Stimulated activated CD4-positive, alpha-beta T cell treated with anti-CD3 and anti-CD28 coated beads, TNF-alpha, amount 100 ng/mL, for 1 hour (primary cell): Measurements from ENCODE around the gene IARS1.

Experiments
- DNase-seq, 3 donors: peaks; one replicate each; pipeline ENCODE4 v3.0.0-alpha.2; 2020; ENCODE audit warnings: low read depth in 3 of 3, low spot score in 1 of 3

Gene IARS1

DNA sequence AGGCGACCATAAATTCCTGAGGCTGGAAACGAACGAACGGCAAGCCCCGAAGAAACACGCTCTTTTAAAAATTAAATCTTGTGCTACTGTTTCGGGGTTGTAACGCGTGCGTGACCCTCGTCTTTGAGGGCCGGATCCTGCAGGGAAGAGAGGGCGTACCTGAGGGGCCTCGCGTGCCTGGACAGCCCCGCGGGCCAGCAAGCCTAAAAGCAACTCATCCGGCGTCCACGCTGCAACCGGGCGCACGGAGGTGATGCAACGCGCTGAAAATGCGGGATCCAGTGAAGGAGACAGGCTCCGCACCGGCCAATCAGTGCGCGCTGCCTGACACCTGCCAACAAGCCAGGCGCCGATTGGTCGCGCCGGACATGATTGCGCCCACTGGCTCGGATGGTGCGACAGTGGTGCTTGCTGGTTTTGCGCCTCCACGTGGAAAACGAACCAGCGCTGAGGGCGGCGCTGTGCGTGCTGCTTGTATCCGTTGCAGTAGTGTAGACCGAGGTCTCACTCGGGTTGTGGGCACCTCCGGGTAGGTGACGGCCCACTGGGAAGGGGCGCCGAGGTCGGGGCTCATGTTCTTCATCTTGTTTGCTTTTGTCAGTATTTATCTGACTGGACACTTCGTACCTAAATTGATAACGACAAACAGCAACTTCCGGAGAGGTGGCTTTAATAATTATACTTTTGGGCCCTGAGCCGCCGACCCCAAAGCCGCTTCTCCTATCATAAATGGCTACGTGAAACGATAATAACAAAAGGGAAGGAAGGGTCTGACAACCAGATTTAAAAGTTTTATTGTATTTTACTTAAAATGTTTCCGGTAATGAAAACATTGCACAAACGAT is at the start of gene IARS1:
TSS of gene IARS1 (minus strand) at position 246 of the 845 bp plus-strand sequence. CDS start 4,278 bp downstream, outside the sequence.
- DNase-seq = peak; percentile 99 to 100 (median 100)

- DNase-seq = no peak
Measured at GRCh38 chr9:92342825-92343488, 49.5 kb upstream of the IARS1 start.

DNA sequence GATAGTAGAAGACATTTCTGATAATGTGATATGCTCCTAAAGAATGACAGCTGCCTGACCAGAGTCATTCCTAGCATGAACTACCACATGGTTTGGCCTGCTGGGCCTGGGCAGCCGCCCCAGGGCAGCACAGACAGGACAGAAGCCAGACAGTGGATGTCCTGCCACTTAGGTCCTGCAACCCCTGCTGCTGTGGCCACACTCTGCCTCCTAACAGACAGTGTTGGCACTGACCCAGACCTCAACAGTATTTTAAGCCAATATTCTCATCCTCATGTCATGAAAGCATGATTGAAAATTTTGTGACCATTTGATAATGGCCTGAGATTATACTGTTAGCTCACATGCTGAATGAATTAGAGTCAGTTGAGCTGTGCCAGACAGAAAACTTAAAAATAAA is 48.1 kb upstream of the IARS1 start:
- DNase-seq = no peak

- no peak for DNase-seq
Measured at GRCh38 chr9:92333282-92333634, 39.8 kb upstream of the IARS1 start.

DNA sequence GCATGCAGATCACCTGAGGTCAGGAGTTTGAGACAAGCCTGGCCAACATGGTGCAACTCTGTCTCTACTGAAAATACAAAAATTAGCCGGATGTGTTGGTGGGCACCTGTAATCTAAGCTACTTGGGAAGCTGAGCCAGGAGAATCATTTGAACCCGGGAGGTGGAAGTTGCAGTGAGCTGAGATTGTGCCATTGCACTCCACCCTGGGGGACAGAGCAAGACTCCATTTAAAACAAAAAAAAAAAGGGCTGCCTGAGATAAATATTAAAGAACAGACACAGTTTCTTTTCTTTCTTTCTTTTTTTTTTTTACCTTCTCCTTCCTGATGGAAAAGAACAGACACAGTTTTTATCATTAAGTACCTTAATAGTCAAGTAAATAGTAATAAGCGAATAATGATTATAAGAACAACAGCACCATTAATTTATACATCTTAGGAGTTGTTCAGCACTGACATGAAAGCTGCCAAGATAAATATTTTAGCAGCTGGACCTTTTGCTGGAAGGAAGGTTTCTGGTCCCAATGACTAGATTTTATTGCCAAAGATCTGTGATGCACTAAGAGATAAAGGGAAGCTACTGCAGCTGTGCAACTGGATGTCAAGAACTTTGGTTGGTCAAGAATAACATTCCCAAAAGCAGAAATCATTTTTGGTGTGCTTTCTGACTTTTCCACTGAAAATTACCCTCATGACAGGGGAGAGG is 39.2 kb upstream of the IARS1 start:
- no peak for DNase-seq

DNA sequence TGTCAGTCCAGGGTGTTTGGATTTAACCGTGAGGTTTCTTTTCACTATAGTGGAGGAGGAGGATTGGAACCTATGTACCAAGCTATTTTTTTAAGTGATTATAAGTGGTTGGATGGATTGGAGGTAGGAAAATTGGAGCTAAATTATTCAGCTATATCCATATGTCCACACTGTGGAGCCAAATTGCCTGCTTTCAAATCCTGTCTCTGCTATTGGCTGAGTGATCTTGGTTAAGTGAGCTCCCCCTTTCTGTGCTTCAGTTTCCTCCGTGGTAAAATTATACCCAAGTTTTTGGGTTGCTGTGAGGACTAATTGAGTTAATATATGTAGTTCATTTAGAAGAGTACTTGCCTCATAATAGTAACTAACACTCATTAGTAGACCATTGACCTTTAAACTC is 34.7 kb upstream of the IARS1 start:
- no peak for DNase-seq

DNA sequence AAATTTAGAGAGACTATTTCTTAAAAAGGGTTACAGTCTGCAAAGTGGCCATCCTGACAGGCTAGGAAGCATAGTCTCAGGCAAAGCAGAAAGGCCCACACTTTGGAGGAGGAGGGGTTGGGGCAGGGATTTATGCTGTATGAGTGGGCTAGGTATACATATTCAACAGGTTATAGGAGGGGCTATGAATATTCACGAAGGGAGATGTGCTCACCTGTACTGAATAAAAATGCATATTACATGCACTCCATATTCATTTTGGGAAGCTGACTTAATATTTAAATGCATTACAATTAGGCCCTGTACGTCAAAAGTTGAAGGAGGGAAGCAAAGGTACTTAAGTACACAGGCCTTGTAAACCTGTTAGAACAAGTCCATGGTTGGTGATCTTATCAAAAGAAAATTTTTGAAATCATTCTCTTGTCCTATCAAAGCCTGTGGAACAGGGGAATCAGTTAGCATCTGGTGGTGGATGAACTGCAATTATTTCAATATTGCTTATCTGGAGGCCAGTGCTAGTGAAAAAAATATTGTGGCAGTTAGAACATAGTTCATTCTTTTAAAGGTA is 33.9 kb upstream of the IARS1 start:
- DNase-seq = no peak

DNA sequence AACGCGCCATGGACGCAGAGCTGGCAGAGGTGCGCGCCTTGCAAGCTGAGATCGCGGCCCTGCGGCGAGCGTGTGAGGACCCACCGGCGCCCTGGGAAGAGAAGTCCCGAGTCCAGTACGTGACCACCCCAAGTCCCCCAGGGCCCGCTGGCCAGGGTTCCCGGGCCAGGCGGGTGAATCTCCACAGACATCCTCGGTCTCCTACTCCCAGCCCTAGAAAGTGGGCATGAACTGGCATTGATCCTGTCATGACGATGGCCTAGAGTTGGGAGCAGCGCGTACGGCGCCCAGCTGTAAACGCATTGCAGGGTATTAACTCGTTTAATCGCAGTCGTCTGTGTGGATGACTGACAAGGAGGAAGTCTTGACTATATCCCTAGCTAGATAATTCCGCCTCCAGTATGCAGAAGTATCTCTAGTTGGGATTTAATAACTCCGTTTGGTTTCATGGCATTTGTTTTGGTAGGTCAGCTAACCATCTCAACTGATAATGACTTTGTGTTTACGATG is 32.5 kb upstream of the IARS1 start:
- DNase-seq = no peak

- DNase-seq = peak; percentile 53 to 60 (median 55)
Measured at GRCh38 chr9:92325269-92325990, 31.9 kb upstream of the IARS1 start, which contains the start of the genes CENPP and NOL8. CENPP (plus strand) TSS chr9:92325953. NOL8 (minus strand) TSS chr9:92325350; CDS start chr9:92324161, 1,189 bp downstream.

DNA sequence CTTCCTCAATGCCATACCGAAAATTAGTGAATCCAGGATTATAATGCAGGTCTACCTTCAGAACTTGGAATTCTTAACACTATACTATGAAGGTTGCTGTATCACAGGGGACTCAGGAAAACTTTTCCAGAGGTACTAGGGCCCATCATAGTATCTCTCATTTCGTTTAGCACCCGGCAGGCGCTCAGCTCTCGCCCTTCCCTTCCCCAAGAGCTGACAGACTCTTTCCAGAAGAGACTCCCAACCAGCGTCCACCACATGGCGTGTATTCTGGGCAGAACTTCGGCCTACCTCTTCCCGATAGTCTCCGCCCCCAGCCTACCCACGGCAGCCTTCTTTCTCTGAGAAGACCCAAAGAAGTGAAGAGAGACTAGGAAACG is 31.4 kb upstream of the IARS1 start:
- no peak for DNase-seq

DNA sequence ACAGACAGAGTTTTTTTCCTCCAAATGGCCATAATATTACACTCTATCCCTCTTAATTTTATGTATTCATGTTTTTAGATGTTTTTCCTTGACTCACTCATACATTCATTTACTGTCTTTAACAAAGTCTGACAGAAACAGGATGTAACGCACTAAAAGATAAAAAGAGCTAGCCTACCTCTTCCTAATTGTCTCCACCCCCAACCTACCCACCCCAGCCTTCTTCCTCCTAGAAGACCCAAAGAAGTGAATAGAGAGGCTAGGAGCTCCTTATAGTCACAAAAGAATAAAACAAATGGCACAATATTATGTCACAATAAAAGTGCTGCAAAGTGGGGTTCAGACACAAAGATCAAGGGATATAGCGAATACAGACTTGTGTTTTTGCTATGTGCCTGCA is 30.9 kb upstream of the IARS1 start:
- no peak for DNase-seq

DNA sequence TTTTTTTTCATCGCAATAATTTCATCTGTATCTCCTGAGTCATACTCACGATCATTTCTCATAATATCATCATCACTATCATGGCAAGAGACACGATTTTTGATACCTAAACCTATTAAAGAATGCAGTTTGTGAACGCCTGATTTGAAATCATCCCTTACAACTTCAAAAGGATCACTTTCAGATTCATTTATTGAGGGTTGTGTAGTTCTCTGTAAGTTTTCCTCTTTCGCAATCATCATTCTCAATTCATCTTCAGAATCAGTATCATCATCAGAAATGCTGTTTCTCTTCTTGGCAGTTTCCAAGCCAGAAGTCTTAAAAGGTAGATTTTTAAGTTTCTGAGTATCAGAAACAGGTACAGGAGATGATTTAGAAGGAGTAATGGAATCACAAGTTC is 22.0 kb upstream of the IARS1 start:
- no peak for DNase-seq

DNA sequence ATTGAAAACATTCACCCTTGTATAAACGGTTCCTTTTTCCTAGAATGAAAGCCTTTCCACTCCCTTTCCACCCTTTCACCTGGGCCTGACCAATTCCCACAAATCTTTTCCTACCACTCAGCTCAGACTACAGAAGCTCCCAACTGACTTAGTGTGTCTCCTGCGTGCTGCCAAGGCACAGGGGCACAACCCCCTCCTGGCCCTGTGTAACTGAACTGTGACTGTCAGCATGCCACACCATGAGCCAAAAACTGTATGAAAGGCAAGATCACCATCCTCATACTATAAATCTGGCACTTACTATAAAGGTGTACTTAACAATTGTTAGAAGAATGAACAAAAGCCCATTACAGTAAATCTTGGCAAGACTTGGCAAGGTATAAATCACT is 20.1 kb upstream of the IARS1 start:
- no peak for DNase-seq

- no peak for DNase-seq
Measured at GRCh38 chr9:92312887-92313623, 19.6 kb upstream of the IARS1 start.

DNA sequence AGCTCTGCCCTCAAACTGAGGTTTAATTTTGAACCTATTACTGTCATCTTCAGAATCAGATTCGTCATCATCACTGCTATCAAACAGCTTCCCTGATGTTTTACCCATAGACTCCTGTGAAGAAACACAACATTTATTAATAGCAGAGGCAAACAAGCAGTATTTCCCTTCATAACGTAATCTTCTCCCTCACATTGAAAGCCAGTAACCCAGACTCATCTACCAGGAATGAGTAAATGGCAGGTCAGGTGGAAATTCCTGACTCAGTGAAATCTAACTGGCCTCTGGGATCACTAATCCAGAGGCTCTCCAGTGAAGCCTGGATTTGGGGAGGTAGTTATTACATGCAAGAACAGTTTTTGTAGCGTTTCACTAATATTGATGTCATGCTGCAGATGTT is 17.1 kb upstream of the IARS1 start:
- DNase-seq = no peak

DNA sequence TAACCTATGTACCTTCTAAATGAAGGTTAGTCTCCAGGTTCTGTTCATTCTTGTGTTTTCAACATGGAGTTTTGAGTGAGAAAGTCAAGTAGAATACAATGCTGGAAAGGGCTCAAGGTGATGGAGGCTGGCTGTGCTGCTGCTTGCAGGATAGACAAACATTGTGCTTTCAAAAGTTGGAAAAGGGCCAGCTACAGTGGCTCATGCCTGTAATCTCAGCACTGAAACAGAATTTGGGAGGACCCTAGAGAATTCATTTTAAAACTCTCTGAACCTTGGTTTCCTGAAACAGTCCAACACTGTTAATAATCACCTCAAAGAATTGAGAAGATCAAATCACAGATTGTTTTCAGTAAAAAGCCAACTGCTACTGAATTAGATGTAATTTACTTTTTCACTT is 15.4 kb upstream of the IARS1 start:
- no peak for DNase-seq

GRCh38 chr9:92300936-92301335 is 7.4 kb upstream of the IARS1 start:
- no peak for DNase-seq

- no peak for DNase-seq
Measured at GRCh38 chr9:92299116-92299515, 5.6 kb upstream of the IARS1 start.

GRCh38 chr9:92298036-92298435 is 4.5 kb upstream of the IARS1 start:
- no peak for DNase-seq

GRCh38 chr9:92297611-92298010 is 4.1 kb upstream of the IARS1 start:
- DNase-seq = no peak
